GM12892 (cell line): ENCODE measurements around the gene SPRR2G.

ENCODE experiments used
- POLR2A ChIP-seq: IDR thresholded peaks from 2 replicates; pipeline ENCODE4 v1.6.1; 2011; ENCODE audit warnings: low read depth, low read length, control low read depth
- POLR2AphosphoS5 ChIP-seq: IDR thresholded peaks from 2 replicates; pipeline ENCODE4 v1.6.1; 2011; ENCODE audit warnings: low read depth, low read length, control low read depth

- no peak for TF ChIP-seq POLR2AphosphoS5
- TF ChIP-seq POLR2A, result no peak
These were observed 10.2 kb downstream of the SPRR2G start for GRCh38 chr1:153140484-153140883.
